Measurements from ENCODE around the gene ASXL3.

The ASXL3 gene

DNA sequence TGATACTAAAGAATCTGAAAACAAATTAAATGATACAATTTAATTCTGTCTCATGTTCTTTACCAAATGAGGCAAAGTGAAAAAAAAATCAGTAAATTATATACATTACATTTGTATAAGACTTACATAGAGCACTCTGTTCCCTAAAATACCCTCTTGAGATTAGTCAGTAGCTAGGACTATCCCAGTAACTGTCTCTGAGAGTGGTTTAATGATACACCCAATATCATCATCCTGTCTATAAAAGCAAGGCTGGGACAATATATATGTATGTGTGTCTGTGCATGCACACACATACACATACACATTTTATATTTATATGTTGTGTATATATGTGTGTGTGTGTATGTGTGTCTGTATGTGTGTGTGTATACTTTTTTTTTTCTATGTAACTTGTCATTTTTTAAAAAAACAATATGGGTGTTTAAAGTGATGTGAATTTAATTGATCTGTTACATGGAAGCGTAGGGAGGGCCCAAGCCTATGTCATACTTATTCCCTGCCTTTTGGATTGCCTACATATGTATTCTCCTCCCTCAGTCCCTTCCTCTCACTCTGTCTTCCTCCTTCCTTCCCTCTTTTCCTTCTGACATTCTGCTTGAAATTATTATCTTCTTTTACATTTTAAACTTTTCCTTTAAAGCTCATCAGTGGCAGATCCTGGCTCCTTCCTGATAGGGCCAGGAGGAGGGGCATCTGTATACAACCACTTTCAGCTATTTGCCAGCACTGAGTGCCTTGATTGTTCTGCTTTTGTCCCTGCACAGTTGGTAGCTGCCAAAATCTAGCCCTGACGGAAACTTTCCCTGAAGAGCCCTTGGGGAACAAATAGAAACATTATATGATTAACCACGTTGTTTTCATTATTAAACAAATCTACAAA lies 6.8 kb downstream of the ASXL3 start:
- no peak for DNase-seq

DNA sequence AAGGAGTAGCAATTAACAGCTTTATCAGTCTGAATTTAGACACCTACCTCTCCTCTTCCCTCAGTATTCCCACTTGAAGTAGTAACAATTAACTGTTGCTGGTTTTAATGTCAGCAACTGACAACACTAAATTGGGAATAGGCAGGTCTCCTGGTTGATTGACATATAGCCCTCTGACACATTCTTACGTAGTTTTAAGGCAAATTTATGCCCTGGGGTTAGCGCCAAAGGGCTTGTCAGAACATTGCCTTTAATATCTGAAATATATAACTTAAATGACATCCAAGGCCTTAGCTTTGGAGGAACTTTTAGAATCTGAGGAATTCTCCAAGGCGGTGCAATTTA lies 7.4 kb downstream of the ASXL3 start:
- DNase-seq: no peak

DNA sequence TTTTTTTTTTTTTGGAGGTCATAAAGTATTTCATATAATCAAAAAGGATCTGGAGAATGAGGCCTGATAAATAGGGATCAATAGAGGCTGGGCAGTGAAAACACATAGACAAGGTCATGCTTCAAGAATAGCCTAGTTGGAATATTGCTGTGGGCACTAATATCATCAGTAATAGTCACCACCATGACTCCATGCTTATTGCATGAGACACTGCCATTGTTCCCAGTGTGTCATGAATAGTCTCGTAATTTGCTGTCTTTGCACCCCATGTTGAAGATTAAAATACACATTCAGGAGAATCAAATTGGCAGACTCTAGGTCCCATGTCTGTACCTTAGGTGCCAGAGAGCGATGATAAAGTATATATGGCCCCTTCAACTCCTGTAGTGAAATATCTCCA lies 10.3 kb downstream of the ASXL3 start:
- DNase-seq: no peak

DNA sequence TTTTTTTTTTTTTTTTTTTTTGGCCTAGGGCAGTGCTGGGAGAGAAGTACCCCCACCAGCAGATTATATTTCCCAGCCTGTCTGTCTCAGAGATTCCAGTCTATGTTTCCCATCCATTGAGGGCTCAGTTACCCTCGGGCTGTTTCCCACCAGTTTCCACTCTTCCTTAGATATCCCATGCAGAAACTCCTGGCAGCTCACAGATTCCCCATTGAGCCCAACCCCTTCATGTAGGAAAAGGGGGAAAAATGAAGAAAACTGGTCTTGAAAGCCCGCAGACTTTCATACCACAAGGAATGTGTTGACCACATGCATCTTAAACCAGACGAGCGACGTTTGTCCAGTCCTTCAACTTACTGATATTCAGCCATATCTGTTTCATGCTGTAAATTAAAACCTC lies 15.2 kb downstream of the ASXL3 start:
- DNase-seq: no peak

DNA sequence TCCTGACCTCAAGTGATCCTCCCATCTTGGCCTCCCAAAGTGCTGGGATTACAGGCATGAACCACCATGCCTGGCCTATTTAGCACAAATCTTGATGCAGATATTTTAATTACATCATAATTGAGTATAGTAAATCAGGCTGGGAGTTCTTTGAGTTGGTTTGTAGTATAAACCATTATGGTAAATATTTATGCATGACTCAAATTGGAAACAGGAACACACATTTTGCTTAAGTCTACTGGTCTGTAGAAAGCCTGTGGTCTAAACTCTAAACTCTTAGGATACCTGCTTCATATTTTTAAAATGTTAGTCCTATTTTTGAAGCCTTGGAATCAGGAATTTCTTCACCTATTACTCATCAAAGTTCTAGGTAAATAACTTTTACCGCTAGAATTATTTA lies 16.8 kb downstream of the ASXL3 start:
- no peak for DNase-seq

DNA sequence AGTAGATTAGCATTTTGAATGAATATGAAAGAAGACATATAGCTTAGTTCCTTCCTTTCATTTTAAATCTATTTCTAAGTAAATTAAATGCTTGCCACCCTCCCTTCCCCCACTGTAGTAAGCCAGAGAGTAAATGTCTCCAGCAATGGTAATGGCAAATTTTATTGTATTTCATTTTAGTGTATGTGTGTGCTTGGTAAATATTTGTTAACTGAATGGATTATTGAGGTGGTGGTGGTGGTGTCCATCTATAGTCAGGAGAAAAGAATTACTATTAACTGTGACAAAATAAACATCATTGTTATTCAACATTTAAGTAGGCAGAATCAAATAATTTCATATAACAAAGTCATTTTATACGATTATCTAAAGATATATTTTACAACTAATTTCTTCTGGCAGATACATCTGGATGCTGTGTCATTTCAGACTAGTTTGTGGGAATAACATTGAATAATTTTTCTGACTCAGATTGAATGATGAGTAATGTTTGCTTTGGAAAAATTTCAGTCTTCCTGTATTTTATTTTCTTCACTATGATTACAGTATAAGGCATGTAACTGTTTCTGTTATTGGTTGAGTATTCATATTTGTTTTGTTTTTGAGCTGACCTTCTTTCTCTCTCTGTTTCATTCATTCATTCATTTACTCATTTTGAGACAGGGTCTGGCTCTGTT lies 18.3 kb downstream of the ASXL3 start:
- DNase-seq: no peak

DNA sequence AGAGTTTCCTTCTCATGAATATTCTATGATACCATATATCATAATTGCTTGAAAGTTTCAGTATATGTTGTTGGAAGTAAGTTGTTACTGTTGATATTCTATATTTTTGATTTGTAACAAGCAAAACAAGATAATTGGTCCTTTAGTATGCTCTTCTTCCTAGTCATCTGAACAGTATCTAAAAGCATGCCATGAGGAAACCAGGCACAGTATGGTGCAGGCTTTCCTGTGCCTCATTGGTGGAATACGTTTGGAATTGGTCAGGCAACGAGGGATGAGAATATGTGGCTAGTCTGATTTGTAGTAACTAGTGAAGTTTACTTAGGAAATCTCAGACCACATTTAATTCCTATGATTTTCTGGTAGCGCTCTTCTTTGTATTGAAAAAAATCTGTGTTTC lies 22.8 kb downstream of the ASXL3 start:
- no peak for DNase-seq

DNA sequence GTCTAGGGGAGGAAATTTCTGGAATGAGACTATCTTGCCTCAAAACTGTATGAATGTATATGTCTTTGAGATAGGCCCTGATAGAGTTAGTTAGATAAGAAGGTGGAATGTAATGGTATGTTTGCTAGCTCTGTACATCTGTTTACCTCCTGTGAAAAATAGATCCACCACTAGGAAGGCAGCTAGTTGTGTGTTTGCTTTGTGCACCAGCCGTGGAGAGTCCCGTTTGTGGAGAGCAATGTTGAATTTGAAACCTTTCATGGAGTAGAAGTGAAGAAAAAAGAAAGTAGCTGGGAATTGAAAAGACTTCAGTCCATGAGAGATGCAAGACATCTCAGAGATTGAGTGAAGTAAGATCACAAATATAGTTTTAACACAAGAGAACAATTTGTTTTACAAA lies 25.4 kb downstream of the ASXL3 start:
- no peak for DNase-seq

DNA sequence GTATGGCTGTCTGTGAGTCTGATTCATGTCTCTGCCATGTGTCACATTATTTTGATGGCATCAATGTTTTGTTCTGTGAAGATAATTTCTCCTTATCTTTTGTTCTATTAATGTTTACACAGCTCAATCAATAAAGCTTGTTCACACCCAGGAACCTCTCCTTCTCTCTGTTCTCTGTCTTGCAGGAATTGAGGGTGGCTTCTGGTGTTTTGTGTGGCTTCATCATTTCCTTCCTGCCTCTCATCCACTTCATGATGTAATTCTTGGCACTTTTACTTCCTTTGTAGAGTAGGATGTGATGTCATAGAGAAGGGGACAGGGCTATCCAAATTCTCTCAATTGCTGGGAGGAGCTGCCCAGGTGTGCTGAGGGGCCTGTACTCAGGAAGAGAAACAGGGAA lies 27.2 kb downstream of the ASXL3 start:
- no peak for DNase-seq

DNA sequence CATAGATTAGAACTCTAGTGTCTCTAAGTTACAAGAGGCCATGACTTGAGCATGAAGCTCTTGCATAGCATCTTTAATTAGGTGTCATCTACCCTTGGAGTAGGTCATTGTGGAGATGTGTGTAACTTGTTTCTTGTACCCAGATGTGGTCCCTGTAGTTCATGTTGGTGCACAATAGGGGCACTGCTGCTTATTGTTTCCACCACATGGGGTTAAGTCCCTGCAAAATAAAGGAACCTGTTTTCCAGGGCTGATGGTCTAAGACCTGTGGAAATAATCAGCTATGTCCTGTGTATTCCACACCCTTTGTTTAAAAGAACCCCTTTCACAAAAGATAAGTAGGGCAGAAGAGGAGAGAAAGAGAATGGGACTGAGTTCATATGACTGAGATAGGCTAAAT lies 28.6 kb downstream of the ASXL3 start:
- DNase-seq: no peak

DNA sequence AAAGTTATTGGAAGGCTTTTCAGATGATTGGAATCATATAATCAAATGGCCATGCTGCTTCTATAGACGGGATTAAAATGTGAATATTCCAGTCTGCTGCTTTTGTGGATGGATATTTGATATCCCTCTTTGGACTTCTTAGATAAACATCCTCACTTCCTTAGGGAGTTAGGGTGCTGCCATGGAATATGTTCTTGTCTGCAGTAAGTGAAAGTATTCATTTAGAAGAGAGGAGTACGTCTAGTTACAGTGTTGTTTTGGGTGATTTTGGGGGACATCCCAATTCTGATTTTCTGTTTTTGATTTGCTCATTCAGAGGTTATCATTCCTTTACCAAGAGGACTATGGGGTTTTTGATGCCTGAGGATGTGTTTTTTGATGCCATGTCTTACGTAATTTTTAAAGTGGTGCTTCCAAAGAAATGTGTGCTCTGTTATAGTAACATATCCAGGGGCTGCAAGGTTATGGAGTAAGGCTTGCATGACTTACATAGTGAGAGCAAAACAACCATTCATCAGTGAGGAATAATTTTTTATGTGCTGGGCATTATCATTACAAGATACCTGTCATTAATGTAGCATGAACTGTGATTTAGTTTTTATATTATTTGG lies 33.6 kb downstream of the ASXL3 start:
- no peak for DNase-seq

DNA sequence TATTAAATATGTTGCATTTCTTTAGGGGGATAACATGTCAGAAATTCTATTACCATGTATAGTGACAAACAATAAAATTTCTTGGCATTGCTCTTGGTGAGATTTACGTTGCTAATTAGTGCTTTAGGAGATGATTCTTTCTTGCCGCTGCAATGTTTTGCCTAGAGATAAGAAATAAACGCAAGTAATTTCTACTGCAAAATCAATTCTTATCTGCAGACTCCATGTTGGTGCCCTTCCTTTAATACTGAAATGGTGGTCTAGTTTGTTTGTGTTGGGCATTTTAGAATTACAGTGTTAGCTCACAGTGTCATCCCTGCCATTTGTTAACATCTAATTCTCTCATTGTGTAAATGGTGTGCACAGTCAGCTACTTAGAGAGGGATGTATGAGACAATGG lies 34.6 kb downstream of the ASXL3 start:
- no peak for DNase-seq

DNA sequence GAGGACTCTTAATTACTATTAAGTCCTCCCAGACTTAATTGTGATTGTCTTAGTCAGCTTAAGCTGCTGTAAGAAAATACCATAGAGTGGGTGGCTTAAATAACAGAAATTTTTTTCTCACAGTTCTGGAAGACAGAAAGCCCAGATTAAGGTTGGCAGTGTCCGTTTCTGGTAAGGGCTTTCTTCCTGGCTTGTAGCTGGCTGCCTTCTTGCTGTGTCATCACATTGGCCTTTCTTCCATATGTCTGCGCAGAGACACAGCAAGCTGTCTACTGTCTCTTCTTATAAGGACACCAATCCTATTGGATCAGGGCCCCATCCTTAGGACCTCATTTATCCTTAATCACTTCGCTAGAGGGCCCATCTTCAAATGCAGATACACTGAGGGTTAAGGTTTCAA lies 38.5 kb downstream of the ASXL3 start:
- no peak for DNase-seq

DNA sequence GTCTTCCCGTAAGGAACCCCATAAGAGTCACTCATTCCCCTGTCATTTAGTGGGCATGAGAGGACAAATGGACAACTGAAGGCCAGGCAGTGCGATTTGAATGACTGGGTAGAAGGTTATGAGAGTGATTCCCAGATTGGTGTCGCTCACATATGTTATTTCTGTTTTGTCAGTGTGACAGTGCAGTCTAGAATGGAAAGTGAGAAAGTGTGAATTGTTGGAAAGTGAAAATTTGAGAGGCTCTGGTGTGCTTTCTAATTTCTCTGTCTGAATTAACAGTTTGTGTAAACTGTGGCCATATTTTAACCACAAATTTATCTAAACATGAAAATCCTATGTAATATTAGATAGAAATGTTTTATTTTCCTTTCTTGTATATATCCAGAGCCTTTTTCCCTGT lies 49.1 kb downstream of the ASXL3 start:
- no peak for DNase-seq

DNA sequence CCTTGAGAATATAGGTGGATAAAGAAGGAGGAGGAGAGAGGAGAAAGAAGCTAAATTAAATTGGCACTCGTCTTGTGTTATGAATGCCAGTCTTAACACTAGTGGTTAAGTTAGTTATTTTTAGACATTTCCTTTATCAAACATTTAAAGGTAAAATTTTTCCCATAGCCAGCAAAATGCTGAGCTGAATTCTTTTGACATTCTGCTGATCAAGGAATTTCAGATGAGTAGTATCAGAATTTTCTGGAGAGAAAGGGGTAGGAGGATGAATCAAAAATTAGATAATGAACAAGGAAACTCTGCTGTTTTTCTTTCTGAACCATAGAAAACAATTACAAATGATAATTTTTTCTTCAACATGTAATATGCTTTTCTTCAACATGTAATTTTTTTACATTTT lies 52.5 kb downstream of the ASXL3 start:
- no peak for DNase-seq

DNA sequence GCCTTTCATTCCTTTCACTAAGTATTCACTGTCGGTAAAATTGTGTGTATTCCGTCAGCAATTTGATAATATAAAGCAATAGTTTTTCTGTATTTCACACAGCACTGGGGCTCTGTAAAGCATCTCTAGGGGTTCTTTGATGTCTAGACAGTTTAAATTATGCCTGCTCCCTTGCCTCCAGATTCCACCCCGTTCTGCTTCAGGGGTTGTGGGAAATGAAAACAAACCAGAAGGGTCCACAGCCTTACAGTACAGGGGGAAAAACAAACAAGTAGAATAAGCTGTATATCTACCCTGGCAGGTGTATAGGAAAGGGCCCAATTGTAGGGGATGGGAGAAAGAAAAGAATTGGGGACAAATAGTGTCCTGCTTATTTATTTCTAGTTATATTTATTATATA lies 63.1 kb downstream of the ASXL3 start:
- DNase-seq: no peak

DNA sequence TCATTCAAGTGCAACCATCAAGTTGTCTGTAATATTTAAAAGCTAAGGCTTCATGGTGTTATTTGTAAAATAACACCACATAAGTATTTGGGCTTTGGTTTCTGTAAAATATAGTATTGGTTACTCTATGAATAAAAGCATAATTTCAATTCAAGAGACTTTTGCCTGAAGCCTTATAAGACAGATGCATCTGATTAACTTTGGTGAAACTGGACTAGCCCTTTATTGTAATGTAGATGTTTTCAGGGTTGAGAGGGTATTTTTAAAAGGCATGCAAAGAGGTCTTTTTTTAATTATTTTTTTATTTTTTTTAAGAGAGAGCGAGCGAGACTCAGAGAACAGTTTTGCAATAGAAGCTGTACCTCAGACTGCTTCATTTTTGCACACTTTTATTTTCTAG lies 66.5 kb downstream of the ASXL3 start:
- no peak for DNase-seq

DNA sequence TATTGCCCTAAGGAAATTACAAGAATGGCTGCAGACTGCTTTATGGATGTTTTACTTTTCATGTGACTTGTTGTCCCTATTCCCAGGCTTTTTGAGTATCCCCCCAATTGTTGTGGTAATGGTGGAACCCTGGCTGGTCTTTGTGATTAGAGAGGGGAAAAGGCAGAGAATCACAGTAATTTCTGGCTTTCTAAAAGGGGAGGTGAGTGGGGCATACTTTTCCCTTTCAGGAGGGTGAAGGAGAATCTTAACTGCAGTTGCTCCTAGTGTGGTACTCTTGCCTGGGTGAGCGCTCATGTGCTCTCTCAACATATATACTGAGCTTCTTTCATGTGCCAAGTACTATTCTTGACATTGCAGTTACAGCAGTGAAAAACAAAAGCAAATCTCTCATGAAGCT lies 69.3 kb downstream of the ASXL3 start:
- DNase-seq: no peak

DNA sequence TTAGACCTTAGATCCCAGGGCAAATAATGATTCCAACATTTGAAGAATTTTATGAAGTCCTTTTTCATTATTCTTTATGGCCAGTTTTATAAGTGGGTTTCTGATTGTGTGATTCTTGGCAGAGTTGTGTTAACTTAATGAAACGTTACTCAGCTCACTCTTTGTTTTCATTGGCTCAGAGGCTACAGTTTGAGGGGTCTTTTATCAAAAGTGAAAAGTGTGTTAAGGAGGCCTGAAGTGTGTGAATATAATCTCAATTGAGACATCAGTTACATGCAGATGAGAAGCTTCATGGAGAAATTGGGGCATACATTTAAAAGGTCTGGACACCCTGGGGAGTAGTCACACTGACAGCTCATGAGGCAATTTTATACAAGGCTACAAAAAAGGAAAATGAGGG lies 74.6 kb downstream of the ASXL3 start:
- DNase-seq: no peak

DNA sequence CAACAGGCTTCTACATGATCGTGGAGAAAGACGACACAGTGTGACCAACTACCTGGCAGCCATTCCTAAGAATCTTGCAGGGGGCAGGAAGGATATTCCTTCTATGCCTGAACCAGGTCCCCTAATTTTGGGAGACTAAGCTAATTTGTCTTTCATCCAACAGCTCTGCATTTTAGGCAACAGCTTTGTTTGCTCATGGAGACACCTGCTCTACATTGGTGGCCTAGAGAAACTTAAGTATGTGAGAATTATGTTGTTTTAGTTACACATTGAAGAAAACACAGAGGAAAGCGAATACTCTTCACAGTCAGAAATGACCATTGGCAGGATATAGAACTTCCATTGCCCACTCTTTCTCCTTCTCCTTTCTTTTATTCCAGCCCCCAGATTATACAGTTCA lies 75.2 kb downstream of the ASXL3 start:
- DNase-seq: no peak

DNA sequence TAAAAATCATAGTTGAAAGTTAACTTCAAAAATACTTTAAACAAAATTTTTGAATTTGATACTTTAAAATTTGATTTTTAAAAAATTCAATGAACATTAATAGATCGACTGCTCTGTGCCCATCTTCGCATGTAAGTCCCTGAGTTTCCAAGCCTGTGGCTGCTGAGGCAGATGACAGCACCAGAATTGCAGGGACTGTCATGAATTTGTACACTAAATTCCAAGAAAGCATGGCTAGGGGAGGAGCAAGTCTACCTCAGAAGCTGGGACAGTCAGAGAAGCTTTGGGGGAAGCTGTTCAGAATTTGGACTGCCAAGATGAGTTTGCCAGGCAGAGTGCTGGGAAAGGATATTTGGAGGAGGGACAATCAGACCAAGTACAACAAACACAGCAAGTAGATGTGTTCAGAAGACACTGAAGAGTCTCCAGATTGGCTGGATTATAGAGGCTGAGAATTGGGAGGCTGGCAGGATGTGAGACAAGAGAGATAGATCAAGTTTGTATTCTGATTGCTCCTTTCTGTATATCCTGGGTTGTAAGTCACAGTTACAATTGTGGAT lies 79.0 kb downstream of the ASXL3 start:
- DNase-seq: no peak

DNA sequence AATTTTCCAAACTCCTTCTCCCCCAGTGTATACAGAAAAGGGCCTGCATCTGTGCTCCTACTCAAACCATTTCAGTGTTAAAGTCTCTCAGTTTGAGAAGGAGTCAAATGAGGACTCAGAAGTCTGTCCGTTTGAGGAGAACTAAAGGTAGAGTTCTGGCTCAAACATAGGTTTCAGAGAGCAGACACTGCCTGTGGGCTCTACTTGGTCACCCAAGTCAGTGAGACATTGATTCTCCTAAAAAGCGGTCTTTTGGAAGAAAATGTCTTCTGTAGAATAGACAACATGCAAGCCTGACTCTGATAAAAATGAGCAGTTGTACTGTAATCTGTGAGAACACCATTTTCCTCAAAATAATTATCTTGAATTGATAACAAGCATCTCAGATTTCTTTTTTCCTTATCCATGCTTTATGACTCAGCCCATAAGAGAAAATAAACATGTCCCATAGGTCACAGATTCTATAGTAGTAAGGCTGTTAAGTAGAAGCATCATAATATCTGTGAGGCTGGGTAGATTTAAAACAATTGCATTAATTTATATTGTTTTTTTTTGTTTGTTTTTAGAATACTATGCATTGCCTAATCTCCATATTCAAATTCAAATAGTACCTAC lies 82.8 kb downstream of the ASXL3 start:
- no peak for DNase-seq

DNA sequence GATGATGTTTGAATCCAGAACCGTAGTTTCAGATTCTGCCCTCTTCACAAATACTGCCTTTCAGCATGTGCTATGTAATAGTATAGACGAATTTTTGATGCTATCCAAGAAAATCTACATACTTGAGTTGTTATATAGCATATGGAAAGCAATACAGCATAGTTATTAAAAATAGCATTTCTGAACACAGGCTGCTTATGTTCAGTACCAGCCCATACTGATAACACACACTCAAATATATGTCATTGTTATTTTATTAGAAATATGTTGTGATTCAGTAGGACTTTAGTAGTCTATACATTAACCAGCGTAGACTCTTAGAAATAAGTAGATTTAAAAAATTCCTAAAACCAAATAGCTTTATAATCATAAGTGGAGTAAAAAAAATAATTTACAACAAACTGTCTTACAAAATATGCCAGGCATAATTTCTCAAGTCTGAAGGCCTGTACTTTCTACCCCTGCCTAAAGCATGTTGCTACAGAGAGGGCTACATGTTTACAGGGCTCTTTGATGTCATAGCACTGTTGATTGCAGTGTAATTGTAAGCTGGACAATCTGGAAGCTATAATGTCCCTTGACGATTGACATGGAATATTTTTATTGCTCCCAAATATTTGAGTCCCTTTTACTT lies 86.3 kb downstream of the ASXL3 start:
- DNase-seq: no peak

Data from NK-92 treated with Interleukin-12 subunit alpha and Interleukin-12 subunit beta, amount 100 ng/mL, for 24 hours (cell line).